IMR-90 (cell line): Measurements from ENCODE around the gene GATAD2A.

Experiments
- CEBPB ChIP-seq: IDR thresholded peaks from 2 replicates; pipeline ENCODE4 v1.6.1; 2012; ENCODE audit warnings: low read depth, low read length, improper control_type of control experiment
- CHD1 ChIP-seq: IDR thresholded peaks from 2 replicates; pipeline ENCODE4 v1.6.1; 2012; ENCODE audit warnings: low read depth, low read length, improper control_type of control experiment
- CTCF ChIP-seq: conservative IDR thresholded peaks from 2 replicates; pipeline ENCODE4 v1.5.1; 2012; ENCODE audit warnings: mild to moderate bottlenecking, low read depth, low read length, improper control_type of control experiment
- FOS ChIP-seq: fragments of 150-350 bp; IDR thresholded peaks from 2 replicates; pipeline ENCODE4 v1.6.1; 2016; ENCODE audit warnings: low read depth, low read length
- MAFK ChIP-seq: IDR thresholded peaks from 2 replicates; pipeline ENCODE4 v1.6.1; 2012; ENCODE audit warnings: low read depth, low read length, improper control_type of control experiment
- MAZ ChIP-seq: IDR thresholded peaks from 2 replicates; pipeline ENCODE4 v1.6.1; 2012; ENCODE audit warnings: low read depth, mild to moderate bottlenecking, low read length, improper control_type of control experiment, moderate library complexity, borderline replicate concordance
- MXI1 ChIP-seq: IDR thresholded peaks from 2 replicates; pipeline ENCODE4 v1.6.1; 2012; ENCODE audit warnings: low read depth, mild to moderate bottlenecking, low read length, moderate library complexity, borderline replicate concordance
- NFE2L2 ChIP-seq: fragments of 150-350 bp; IDR thresholded peaks from 2 replicates; pipeline ENCODE4 v1.6.1; 2016; ENCODE audit warnings: low read depth, mild to moderate bottlenecking, low read length
- POLR2A ChIP-seq: IDR thresholded peaks from 2 replicates; pipeline ENCODE4 v1.6.1; 2012; ENCODE audit warnings: mild to moderate bottlenecking, low read depth, low read length
- RAD21 ChIP-seq: IDR thresholded peaks from 2 replicates; pipeline ENCODE4 v1.6.1; 2012; ENCODE audit warnings: low read length, improper control_type of control experiment
- SMC3 ChIP-seq: fragments of 150-350 bp; IDR thresholded peaks from 2 replicates; pipeline ENCODE4 v1.6.1; 2016; ENCODE audit warnings: low read depth, mild to moderate bottlenecking, antibody characterized with exemption, low read length, moderate library complexity
- USF2 ChIP-seq: fragments of 150-350 bp; IDR thresholded peaks from 2 replicates; pipeline ENCODE4 v1.6.1; 2017; ENCODE audit warnings: mild to moderate bottlenecking, antibody characterized with exemption, low read length, low read depth
- TF ChIP-seq, protein P1 (sequence below): fragments of 150-350 bp; IDR thresholded peaks from 2 replicates; pipeline ENCODE4 v1.6.1; 2016; ENCODE audit warnings: low read depth, mild to moderate bottlenecking, low read length, moderate library complexity, borderline replicate concordance

DNA sequence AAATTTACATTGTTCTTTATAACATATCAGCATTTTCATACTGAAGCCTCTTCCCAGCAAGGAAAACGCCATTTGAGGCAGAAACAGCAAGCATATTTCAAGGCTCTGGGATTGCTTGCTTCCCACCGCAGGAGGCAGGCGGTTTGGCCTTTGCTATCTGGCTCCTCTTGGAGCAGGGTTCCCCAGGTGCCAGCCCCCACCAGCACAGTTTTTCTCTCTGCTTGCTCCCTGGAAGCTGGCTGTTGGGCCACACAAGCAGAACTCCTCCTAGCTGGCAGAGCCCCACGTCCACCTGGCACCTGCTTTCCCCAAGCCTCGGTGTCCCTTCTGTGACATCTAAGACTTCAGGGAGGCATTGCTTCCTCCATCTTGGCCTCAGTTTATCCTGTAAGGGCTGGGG is 16.7 kb downstream of the GATAD2A start:
- TF ChIP-seq CTCF (no peak), MAFK (no peak), POLR2A (no peak), MAZ (no peak), USF2 (no peak), RAD21 (no peak), CHD1 (no peak), NFE2L2 (no peak), CEBPB (no peak), FOS (no peak), SMC3 (no peak), MXI1 (no peak)
- TF ChIP-seq, protein P1, sequence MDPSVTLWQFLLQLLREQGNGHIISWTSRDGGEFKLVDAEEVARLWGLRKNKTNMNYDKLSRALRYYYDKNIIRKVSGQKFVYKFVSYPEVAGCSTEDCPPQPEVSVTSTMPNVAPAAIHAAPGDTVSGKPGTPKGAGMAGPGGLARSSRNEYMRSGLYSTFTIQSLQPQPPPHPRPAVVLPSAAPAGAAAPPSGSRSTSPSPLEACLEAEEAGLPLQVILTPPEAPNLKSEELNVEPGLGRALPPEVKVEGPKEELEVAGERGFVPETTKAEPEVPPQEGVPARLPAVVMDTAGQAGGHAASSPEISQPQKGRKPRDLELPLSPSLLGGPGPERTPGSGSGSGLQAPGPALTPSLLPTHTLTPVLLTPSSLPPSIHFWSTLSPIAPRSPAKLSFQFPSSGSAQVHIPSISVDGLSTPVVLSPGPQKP = no peak
